OCI-LY7 (cell line): ENCODE measurements around the gene AMY2B. TPM values are rescaled to one million over a fixed set of nuclear protein-coding genes. Genes with fewer than 3 reads are reported as not detected.
A peak's percentile ranks its signal among the peaks of the same experiment; 100 is the strongest.
"Not testable (repeated sequence)": the region's sequence is repeated elsewhere in the genome, so short reads cannot be mapped to it uniquely, and the experiment has no call there.

ENCODE experiments used
- Bru-seq: library from RNA; stranded (reverse); fragments of 400-500 nt; gene quantifications from one replicate; lab custom pipeline; 2021; lab: Mats Ljungman, UMichigan
- BruChase-seq, 2 experiments: library from RNA; stranded (reverse); fragments of 400-500 nt; gene quantifications; one replicate each; lab custom pipeline; 2021; lab: Mats Ljungman, UMichigan
- BruUV-seq: library from RNA; stranded (reverse); fragments of 400-500 nt; replicated peaks from 2 replicates; lab custom pipeline; 2021; lab: Mats Ljungman, UMichigan
- CTCF ChIA-PET: fragments of 300-600 bp; sonication (Branson Sonifier 250); formaldehyde crosslinking; loops from one replicate; lab custom pipeline; 2022; ENCODE audit warnings: antibody characterized with exemption; ENCODE audit not compliant: unreplicated experiment; lab: Charles Lee
- POLR2A ChIA-PET: fragments of 300-600 bp; sonication (Branson Sonifier 250); formaldehyde crosslinking; loops from one replicate; lab custom pipeline; 2022; ENCODE audit warnings: antibody characterized with exemption; lab: Charles Lee
- DNase-seq: peaks from one replicate; pipeline ENCODE4 v3.0.0-alpha.2; 2015; ENCODE audit warnings: low spot score
- H2AFZ ChIP-seq: fragments of 200-600 bp; sonication (generic), shearing (Covaris generic); 2 replicates; pipeline ENCODE4 v1.6.1; 2014; ENCODE audit warnings: mild to moderate bottlenecking, antibody characterized with exemption, low read length, moderate library complexity
- H3K27ac ChIP-seq: fragments of 200-600 bp; sonication (generic); 2 replicates; pipeline ENCODE4 v1.5.1; 2014; ENCODE audit warnings: mixed run types, low read depth, mild to moderate bottlenecking, moderate library complexity, low read length, inconsistent platforms; ENCODE audit not compliant: poor library complexity, severe bottlenecking
- H3K36me3 ChIP-seq: fragments of 200-600 bp; sonication (generic); 2 replicates; pipeline ENCODE4 v1.6.1; 2014; ENCODE audit warnings: mild to moderate bottlenecking, antibody characterized with exemption, low read length, moderate library complexity, mixed read lengths; ENCODE audit not compliant: insufficient read depth
- H3K4me1 ChIP-seq: fragments of 200-600 bp; sonication (generic); 2 replicates; pipeline ENCODE4 v1.5.1; 2014; ENCODE audit warnings: mild to moderate bottlenecking, low read length; ENCODE audit not compliant: insufficient read depth, poor library complexity, severe bottlenecking
- H3K4me2 ChIP-seq: fragments of 200-600 bp; sonication (generic); 2 replicates; pipeline ENCODE4 v1.6.1; 2014; ENCODE audit warnings: mild to moderate bottlenecking, low read length
- H3K4me3 ChIP-seq: fragments of 200-600 bp; sonication (generic); 2 replicates; pipeline ENCODE4 v1.5.1; 2014; ENCODE audit warnings: mild to moderate bottlenecking, low read depth, low read length; ENCODE audit not compliant: poor library complexity, severe bottlenecking
- H3K79me2 ChIP-seq: fragments of 200-600 bp; sonication (generic); 2 replicates; pipeline ENCODE4 v1.6.1; 2016; ENCODE audit warnings: low read depth, mild to moderate bottlenecking, low read length, moderate library complexity, mixed read lengths; ENCODE audit not compliant: insufficient read depth
- H3K9me2 ChIP-seq: fragments of 200-600 bp; sonication (generic); 2 replicates; pipeline ENCODE4 v1.6.1; 2016; ENCODE audit warnings: mild to moderate bottlenecking, low read length, mixed read lengths; ENCODE audit not compliant: insufficient read depth
- H3K9me3 ChIP-seq: fragments of 200-600 bp; sonication (generic); 2 replicates; pipeline ENCODE4 v1.6.1; 2014; ENCODE audit warnings: mild to moderate bottlenecking, mixed run types, low read length, mixed read lengths
- H4K20me1 ChIP-seq: fragments of 200-600 bp; sonication (generic); 2 replicates; pipeline ENCODE4 v1.6.1; 2014; ENCODE audit warnings: mild to moderate bottlenecking, antibody characterized with exemption, low read length, moderate library complexity, mixed read lengths; ENCODE audit not compliant: insufficient read depth
- CTCF ChIP-seq: fragments of 200-600 bp; sonication (generic); conservative IDR thresholded peaks from 2 replicates; pipeline ENCODE4 v1.5.1; 2014; ENCODE audit warnings: mild to moderate bottlenecking, antibody characterized with exemption, low read length, moderate library complexity, mixed read lengths
- EZH2phosphoT487 ChIP-seq: fragments of 200-600 bp; sonication (generic); IDR thresholded peaks from 2 replicates; pipeline ENCODE4 v1.6.1; 2018; ENCODE audit warnings: low read depth, borderline replicate concordance, mild to moderate bottlenecking, mixed run types, antibody characterized with exemption, low read length, moderate library complexity, mixed read lengths
- intact Hi-C: fragments of 100-400 bp; cut with micrococcal nuclease; formaldehyde crosslinking; loops from one replicate; pipeline ENCODE4 v1.10.0; 2022; ENCODE audit not compliant: unreplicated experiment
- long read RNA-seq: library from polyadenylated mRNA; stranded (forward); transcript quantifications from one replicate; pipeline ENCODE4 v2.0.0, GENCODE V29; 2022
- total RNA-seq, 2 experiments: library from RNA; depleted of rRNA in 1 of 2; stranded (reverse); fragments of >200 nt in 1 of 2; shearing (Covaris generic) in 1 of 2; gene quantifications; 2 replicates each; pipeline ENCODE4 v1.2.3, GENCODE V29; 2014 to 2022

Gene AMY2B
- total RNA-seq (2014; rRNA removed; shearing (Covaris generic)) (3.4 and 5.7 TPM in 2 replicates), total RNA-seq (2022) (5.1 and 5.7 TPM in 2 replicates), Bru-seq, nascent RNA (percentile 50 among the genes with signal in this experiment), BruChase-seq, experiment 1, labeled RNA remaining after a 6-hour chase (percentile 41 among the genes with signal in this experiment), BruChase-seq, experiment 2, labeled RNA remaining after a 2-hour chase (percentile 45 among the genes with signal in this experiment)
- long read RNA-seq, partial matches to known transcripts, result 1 of 4 reads
- long read RNA-seq, other reads (novel, unspliced or antisense), result 3 of 4 reads

- BruUV-seq, H3K4me1 ChIP-seq, H3K4me2 ChIP-seq, H4K20me1 ChIP-seq, CTCF ChIA-PET, H3K36me3 ChIP-seq, DNase-seq, H3K27ac ChIP-seq, H3K79me2 ChIP-seq, H3K4me3 ChIP-seq, POLR2A ChIA-PET, H3K9me2 ChIP-seq, intact Hi-C loops, H3K9me3 ChIP-seq, H2AFZ ChIP-seq: not testable (repeated sequence)
Observed at GRCh38 chr1:103571289-103571688, at the start of gene AMY2B. Gene AMY2B, plus strand, starts transcription at chr1:103571589. Its CDS starts 14 bp downstream, at chr1:103571603.

DNA sequence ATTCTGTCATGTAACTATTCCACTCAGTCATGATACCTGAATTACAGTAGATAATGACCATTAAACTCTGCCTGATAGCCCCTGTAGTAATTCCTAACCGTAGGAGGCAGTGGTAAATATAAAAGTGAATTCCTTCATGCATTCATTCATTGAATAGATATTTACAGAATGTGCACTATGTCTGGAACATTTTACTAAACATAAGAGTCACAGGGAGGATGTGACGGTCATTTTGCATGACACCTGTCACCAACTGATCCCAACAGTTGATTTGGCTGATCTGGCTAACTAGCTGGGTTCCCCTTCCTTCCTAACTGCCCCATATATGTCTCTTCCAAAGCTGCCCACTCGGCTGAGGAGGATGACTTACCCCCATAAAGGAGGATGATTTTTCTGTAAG is 48.0 kb upstream of the AMY2B start:
- H3K79me2 ChIP-seq, result peaks cover 25% of the 10 kb centered on the region
- H4K20me1 ChIP-seq, result peaks cover 21% of the 10 kb centered on the region
- TF ChIP-seq EZH2phosphoT487, result no peak
- no peak for TF ChIP-seq CTCF
- H3K27ac ChIP-seq, result no peak overlapping the region
- intact Hi-C loops, result no loop called here
- H3K4me3 ChIP-seq, result no peak overlapping the region
- no peak for DNase-seq
- H3K4me1 ChIP-seq, result peaks cover 25% of the 10 kb centered on the region
- POLR2A ChIA-PET, result no interaction called here
- H3K9me2 ChIP-seq, result no peaks in the 10 kb centered on the region
- H3K4me2 ChIP-seq, result no peak overlapping the region
- no TSS peak for BruUV-seq
- H3K9me3 ChIP-seq, result no peaks in the 10 kb centered on the region
- no peak overlapping the region for H2AFZ ChIP-seq
- CTCF ChIA-PET, result no interaction called here
- peaks cover 11% of the 10 kb centered on the region for H3K36me3 ChIP-seq

DNA sequence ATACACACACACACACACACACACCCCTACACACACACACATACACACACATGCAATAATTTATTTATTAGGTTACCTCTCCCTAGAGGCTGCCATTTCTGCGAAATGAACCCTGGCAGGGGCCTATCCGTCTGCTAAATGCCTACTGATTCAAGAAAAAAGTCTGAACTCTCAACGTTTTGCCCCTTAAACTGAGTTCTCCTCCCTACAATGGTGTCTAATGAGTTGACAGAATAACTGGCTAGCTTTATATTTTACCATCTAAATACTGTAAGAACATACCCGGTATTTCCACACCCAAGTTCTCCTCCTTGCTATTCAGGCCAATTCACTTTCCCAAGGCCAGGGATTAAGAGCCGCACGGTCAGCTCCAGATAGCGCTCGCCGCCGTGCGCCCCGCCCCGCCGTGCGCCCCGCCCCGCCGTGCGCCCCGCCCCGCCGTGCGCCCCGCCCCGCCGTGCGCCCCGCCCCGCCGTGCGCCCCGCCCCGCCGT is 46.2 kb upstream of the AMY2B start:
- DNase-seq, result peak; percentile 50
- Histone ChIP-seq H3K4me3 (peak overlapping the region; percentile 71), H3K9me2 (no peaks in the 10 kb centered on the region), H2AFZ (peak overlapping the region; percentile 81; the same call in 1 of the 2 replicates), H3K36me3 (peaks cover 28% of the 10 kb centered on the region), H3K4me1 (peaks cover 28% of the 10 kb centered on the region), H3K9me3 (no peaks in the 10 kb centered on the region), H3K27ac (no peak overlapping the region), H4K20me1 (peaks cover 23% of the 10 kb centered on the region), H3K4me2 (peak overlapping the region; percentile 91), H3K79me2 (peaks cover 43% of the 10 kb centered on the region)
- BruUV-seq, result no TSS peak
- CTCF ChIA-PET, result no interaction called here
- TF ChIP-seq CTCF (no peak), EZH2phosphoT487 (no peak)
- POLR2A ChIA-PET, result interaction anchor here (1.0 to 2.3 kb wide), 4 partner anchors 8 to 16 kb away, joined by 3 to 17 read pairs (median 6); no protein-coding TSS in a partner anchor
- intact Hi-C loops, result no loop called here
